Measurements from ENCODE around the gene SNCG. TPM values are rescaled to one million over a fixed set of nuclear protein-coding genes. Genes with fewer than 3 reads are reported as not detected.

SNCG gene
- total RNA-seq, 4 donors from 2014 or later = 11.5 to 40.2 (median 23.1) TPM

DNA sequence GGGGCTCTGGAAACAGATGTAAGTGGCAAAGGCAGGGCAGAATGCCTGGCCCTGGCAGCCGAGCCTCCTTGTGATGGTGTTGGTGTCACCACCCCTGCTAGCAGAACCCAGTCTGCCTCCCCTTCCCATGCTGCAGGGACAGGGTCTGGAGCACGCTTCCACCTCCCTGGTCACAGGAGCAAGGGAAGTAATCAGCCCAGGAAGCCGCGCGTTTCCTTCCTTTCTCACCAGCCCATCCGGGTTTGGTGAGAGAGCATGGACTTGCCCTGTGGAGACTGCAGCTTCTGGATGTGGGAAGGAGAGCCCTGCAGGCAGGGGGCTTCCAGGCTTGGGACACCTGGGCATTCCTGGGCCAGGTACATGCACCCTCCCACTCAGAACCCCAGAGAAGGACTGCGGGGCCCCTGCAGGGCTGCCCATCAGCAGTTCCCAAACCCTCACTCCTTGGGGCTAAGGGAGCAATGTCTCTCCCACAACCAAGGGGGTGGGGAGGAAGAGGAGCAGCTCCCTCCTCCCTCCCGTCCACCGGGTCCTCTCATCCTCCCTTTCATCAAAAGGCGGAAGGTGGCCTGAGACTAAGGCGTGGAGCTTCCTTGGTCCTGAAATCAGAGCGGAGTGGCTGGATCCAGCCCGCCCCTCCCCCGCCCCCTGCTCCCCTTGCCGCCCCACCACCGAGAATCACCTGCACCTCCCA lies 2.8 kb upstream of the SNCG start:
- H3K4me1 ChIP-seq = peaks cover 7 to 57% of the 10 kb centered on the region in 2 donors
- no peaks in the 10 kb centered on the region for H3K27me3 ChIP-seq

DNA sequence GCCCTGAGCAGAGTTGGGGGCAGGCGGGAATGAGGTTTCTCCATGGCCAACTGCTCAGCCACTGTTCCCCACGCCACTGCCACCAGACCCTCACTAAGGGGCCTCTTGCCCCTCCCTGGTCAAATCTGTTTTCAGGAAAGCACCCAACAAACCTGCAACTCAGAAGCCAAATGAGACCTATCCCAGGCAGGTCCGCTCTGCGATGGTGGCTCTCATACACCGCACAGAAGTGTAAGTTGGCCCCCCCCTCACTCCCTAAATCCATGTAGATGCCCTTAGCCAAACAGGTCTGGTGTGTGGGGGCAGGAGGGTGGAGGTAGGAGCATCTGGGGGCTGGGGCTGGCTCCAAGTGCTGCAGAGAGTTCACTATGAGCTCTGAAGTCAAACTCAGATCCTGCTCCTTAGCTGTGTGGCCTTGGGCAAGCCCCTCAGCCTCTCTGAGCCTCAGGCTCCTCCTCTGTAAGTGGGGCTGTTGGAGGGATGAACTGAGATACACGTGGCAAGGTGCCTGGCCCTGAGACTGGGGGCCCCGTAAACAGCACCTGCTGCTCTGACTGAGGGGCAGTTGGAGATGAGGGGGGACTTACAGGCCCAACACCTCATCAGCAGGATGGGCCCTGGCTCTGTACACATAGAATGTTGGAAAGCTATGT lies 2.1 kb upstream of the SNCG start:
- intact Hi-C loops (cut with DNase I) = no loop called here
- H3K27ac ChIP-seq = peak overlapping the region; percentile 61 to 85 (median 69)
- H3K36me3 ChIP-seq = no peaks in the 10 kb centered on the region
- no peaks in the 10 kb centered on the region for H3K27me3 ChIP-seq
- WGBS, 2 donors = 63 to 77% methylated on average over 5 of the region's 7 CpGs
- H3K9me3 ChIP-seq = no peaks in the 10 kb centered on the region
- H3K4me3 ChIP-seq (replicated peaks in 1 of 3) = peak overlapping the region in 1 of 3 donors; percentile 13
- TF ChIP-seq, protein P1, sequence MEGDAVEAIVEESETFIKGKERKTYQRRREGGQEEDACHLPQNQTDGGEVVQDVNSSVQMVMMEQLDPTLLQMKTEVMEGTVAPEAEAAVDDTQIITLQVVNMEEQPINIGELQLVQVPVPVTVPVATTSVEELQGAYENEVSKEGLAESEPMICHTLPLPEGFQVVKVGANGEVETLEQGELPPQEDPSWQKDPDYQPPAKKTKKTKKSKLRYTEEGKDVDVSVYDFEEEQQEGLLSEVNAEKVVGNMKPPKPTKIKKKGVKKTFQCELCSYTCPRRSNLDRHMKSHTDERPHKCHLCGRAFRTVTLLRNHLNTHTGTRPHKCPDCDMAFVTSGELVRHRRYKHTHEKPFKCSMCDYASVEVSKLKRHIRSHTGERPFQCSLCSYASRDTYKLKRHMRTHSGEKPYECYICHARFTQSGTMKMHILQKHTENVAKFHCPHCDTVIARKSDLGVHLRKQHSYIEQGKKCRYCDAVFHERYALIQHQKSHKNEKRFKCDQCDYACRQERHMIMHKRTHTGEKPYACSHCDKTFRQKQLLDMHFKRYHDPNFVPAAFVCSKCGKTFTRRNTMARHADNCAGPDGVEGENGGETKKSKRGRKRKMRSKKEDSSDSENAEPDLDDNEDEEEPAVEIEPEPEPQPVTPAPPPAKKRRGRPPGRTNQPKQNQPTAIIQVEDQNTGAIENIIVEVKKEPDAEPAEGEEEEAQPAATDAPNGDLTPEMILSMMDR (IDR thresholded peaks at IDR 0.05) = no peak
- TF ChIP-seq POLR2A (IDR thresholded peaks at IDR 0.05) = no peak
- H3K4me1 ChIP-seq = peaks cover 7 to 57% of the 10 kb centered on the region in 2 donors
- no peak for DNase-seq

More for the DNA sequence above, 2.8 kb upstream of the SNCG start:
- H3K27ac ChIP-seq = peak overlapping the region; percentile 61 to 85 (median 69)
- H3K36me3 ChIP-seq = no peaks in the 10 kb centered on the region
- peak overlapping the region in 1 of 3 donors; percentile 13 for H3K4me3 ChIP-seq (replicated peaks in 1 of 3)
- intact Hi-C loops (cut with DNase I) = no loop called here
- DNase-seq = no peak
- TF ChIP-seq POLR2A (IDR thresholded peaks at IDR 0.05) = no peak
- TF ChIP-seq, protein P1 (IDR thresholded peaks at IDR 0.05) = no peak
- WGBS, 2 donors = 62 to 74% methylated on average over 10 to 15 of the region's 16 CpGs
- no peaks in the 10 kb centered on the region for H3K9me3 ChIP-seq

DNA sequence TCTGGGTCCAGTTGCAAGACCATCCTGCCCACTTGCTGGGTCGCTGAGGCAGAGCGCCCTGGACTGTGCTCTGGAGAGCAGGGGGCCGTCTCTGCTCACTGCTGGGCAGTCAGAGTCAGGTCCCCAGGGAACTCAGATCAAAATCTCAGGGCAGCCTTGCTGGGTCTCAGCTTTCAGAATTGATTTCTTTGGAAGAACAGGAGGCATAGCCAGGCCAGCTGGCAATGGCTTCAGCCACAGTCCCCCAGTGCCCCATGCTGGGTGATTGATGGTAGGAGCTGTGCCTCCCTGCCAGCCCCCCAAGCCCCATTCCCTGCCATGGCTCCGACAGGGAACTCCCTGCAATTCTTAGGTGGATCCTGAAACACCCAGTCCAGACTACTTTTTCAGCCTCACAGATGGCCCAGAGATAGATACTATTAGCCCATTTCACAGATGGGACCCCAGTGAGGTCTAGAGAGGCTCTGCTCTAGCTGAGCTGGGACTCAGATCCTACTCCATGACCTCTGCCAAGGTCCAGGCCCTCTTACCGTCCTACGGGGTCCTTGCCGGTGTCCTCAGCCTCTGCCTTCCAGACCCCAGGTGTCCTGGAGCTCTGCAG lies 1.5 kb upstream of the SNCG start:
- TF ChIP-seq, protein P1 (IDR thresholded peaks at IDR 0.05) = no peak
- no peak for TF ChIP-seq POLR2A (IDR thresholded peaks at IDR 0.05)
- Histone ChIP-seq H3K4me3 (replicated peaks in 1 of 3) (peak overlapping the region in 1 of 3 donors; percentile 13), H3K27ac (peak overlapping the region; percentile 61 to 85 (median 69)), H3K27me3 (no peaks in the 10 kb centered on the region), H3K9me3 (no peaks in the 10 kb centered on the region), H3K4me1 (peaks cover 7 to 57% of the 10 kb centered on the region in 2 donors), H3K36me3 (no peaks in the 10 kb centered on the region)
- DNase-seq = no peak
- WGBS, 2 donors = 57% methylated on average over 3 to 5 of the region's 7 CpGs
- intact Hi-C loops (cut with DNase I) = no loop called here

DNA sequence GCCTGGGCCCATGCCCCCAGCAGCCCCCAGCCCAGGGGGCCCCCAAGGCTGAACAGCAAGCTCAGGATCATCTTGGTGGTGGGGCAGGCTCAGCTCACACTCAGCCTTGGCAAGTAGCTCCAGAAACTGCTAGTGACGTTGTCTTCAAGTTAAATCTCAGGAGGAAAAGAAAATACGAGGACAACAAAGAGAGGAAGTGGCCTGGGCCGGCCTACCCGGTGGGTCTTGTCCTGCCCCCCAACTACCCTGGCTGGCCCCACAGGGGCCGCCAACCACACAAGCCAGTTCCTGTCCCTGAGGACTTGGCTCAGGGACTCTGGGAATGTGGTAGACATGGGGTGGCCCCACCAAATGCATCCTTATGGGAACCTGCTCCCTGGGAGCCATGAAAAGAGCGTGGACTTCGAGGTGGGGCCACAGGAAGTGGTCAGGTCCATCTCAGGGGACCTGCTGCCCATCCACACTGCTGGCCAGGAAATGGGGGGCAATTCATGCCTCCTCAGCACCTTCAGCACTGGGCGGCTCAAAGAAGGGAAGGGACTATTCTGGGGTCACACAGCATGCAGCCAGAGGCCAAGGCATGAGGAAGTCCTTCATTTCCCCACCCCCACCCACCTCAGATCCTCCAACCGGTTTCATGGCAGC lies 806 bp upstream of the SNCG start, which contains the start of gene MMRN2:
Gene MMRN2 (minus strand): TSS at position 145 of the 645 bp plus-strand sequence. CDS start 74 bp downstream, at position 71.
- no peaks in the 10 kb centered on the region for H3K9me3 ChIP-seq
- peak within 1 kb of the TSS; percentile 61 to 85 (median 69) for H3K27ac ChIP-seq
- DNase-seq = no peak
- intact Hi-C loops (cut with DNase I) = no loop called here
- peak within 1 kb of the TSS in 1 of 3 donors; percentile 13 for H3K4me3 ChIP-seq (replicated peaks in 1 of 3)
- H3K36me3 ChIP-seq = no peaks in the 10 kb centered on the region
- WGBS, 2 donors = 64 to 72% methylated on average over 6 to 8 of the region's 9 CpGs
- no peaks in the 10 kb centered on the region for H3K27me3 ChIP-seq
- TF ChIP-seq, protein P1 (IDR thresholded peaks at IDR 0.05) = no peak
- TF ChIP-seq POLR2A (IDR thresholded peaks at IDR 0.05) = no peak
- peaks cover 7 to 57% of the 10 kb centered on the region in 2 donors for H3K4me1 ChIP-seq
